Measurements from ENCODE around the gene NRBF2. TPM values are rescaled to one million over a fixed set of nuclear protein-coding genes. Genes with fewer than 3 reads are reported as not detected.
"Not testable (repeated sequence)": the region's sequence is repeated elsewhere in the genome, so short reads cannot be mapped to it uniquely, and the experiment has no call there.

Gene NRBF2
- total RNA-seq, 1 experiment from 2014 or later = 22.1 TPM

- no peak for TF ChIP-seq CTCF (conservative IDR thresholded peaks at IDR 0.05)
- TF ChIP-seq EZH2 (IDR thresholded peaks at IDR 0.05; ENCODE audit: low read depth) = no peak
- intact Hi-C loops (cut with micrococcal nuclease; ENCODE audit: unreplicated experiment) = no loop called here
- no peaks in the 10 kb centered on the region for H3K27me3 ChIP-seq (ENCODE audit: insufficient read depth, low read depth)
- H3K9me3 ChIP-seq (ENCODE audit: insufficient read depth, low read depth) = no peaks in the 10 kb centered on the region
- peaks cover 7% of the 10 kb centered on the region for H3K36me3 ChIP-seq (ENCODE audit: low read depth)
- DNase-seq = no peak
- no TSS peak for BruUV-seq (replicated peaks)
- no peak overlapping the region for H3K4me3 ChIP-seq
- H2AFZ ChIP-seq = no peak overlapping the region
- ChIA-PET POLR2A (ENCODE audit: unreplicated experiment) (no interaction called here), CTCF (no interaction called here)
- no peaks in the 10 kb centered on the region for H3K9me2 ChIP-seq (ENCODE audit: insufficient read depth)
- H3F3A ChIP-seq (ENCODE audit: insufficient read depth, low read depth) = no peaks in the 10 kb centered on the region
- H3K79me2 ChIP-seq (ENCODE audit: low read depth) = peaks cover 68% of the 10 kb centered on the region
- peaks cover 44% of the 10 kb centered on the region for H4K20me1 ChIP-seq (ENCODE audit: insufficient read depth)
- no peaks in the 10 kb centered on the region for H3K4me1 ChIP-seq (replicated peaks; ENCODE audit: insufficient read depth)
- H3K4me2 ChIP-seq = no peak overlapping the region
- H3K27ac ChIP-seq = no peak overlapping the region
These were observed 13.4 kb downstream of the NRBF2 start for GRCh38 chr10:63146503-63146902.

- no peak for DNase-seq
- H3K27me3 ChIP-seq (ENCODE audit: insufficient read depth, low read depth) = no peaks in the 10 kb centered on the region
- H3K4me2 ChIP-seq = no peak overlapping the region
- peaks cover 30% of the 10 kb centered on the region for H3K79me2 ChIP-seq (ENCODE audit: low read depth)
- no peak overlapping the region for H2AFZ ChIP-seq
- H4K20me1 ChIP-seq (ENCODE audit: insufficient read depth) = peaks cover 32% of the 10 kb centered on the region
- no peaks in the 10 kb centered on the region for H3K9me3 ChIP-seq (ENCODE audit: insufficient read depth, low read depth)
- H3K36me3 ChIP-seq (ENCODE audit: low read depth) = peaks cover 21% of the 10 kb centered on the region
- no peaks in the 10 kb centered on the region for H3F3A ChIP-seq (ENCODE audit: insufficient read depth, low read depth)
- H3K27ac ChIP-seq = no peak overlapping the region
- CTCF ChIA-PET = no interaction called here
- BruUV-seq (replicated peaks) = no TSS peak
- TF ChIP-seq EZH2 (IDR thresholded peaks at IDR 0.05; ENCODE audit: low read depth) (no peak), CTCF (conservative IDR thresholded peaks at IDR 0.05) (no peak)
- no peaks in the 10 kb centered on the region for H3K4me1 ChIP-seq (replicated peaks; ENCODE audit: insufficient read depth)
- no peaks in the 10 kb centered on the region for H3K9me2 ChIP-seq (ENCODE audit: insufficient read depth)
- intact Hi-C loops (cut with micrococcal nuclease; ENCODE audit: unreplicated experiment) = no loop called here
- no peak overlapping the region for H3K4me3 ChIP-seq
- POLR2A ChIA-PET (ENCODE audit: unreplicated experiment) = no interaction called here
These were observed 17.6 kb downstream of the NRBF2 start for GRCh38 chr10:63150745-63151144.

GRCh38 chr10:63153868-63154545 lies 20.9 kb downstream of the NRBF2 start:
- POLR2A ChIA-PET (ENCODE audit: unreplicated experiment); DNase-seq; H3K27me3 ChIP-seq (ENCODE audit: insufficient read depth, low read depth); H2AFZ ChIP-seq; H3K27ac ChIP-seq; H3K9me2 ChIP-seq (ENCODE audit: insufficient read depth); BruUV-seq (replicated peaks); H3K79me2 ChIP-seq (ENCODE audit: low read depth); H3K4me3 ChIP-seq; H3F3A ChIP-seq (ENCODE audit: insufficient read depth, low read depth); H3K4me2 ChIP-seq; H3K9me3 ChIP-seq (ENCODE audit: insufficient read depth, low read depth); H3K4me1 ChIP-seq (replicated peaks; ENCODE audit: insufficient read depth); intact Hi-C loops (cut with micrococcal nuclease; ENCODE audit: unreplicated experiment); CTCF ChIA-PET: not testable (repeated sequence)
- peaks cover 29% of the 10 kb centered on the region for H4K20me1 ChIP-seq (ENCODE audit: insufficient read depth)
- peaks cover 14% of the 10 kb centered on the region; the same call in 1 of the 2 replicates for H3K36me3 ChIP-seq (ENCODE audit: low read depth)
